ENCODE data around the gene WDR70.
"Not testable (repeated sequence)": the region's sequence is repeated elsewhere in the genome, so short reads cannot be mapped to it uniquely, and the experiment has no call there.

The WDR70 gene

DNA sequence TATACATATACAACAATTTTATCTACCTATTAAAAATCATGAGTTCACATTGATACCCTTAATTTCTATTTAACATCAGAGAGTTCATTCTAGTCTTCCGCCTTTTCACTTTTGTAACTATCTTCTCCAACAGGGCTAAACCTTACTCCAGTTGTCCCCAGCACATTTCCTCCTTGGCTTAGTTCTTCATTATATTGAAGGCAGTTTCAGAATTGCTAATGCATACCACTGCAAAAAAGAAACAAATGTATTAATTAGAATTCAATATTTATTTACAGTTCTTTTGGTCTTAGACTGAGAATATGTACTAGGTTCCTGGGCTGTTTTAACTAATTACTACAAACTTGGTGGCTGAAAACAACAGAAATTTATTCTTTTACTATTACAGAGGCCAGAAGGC, 132.5 kb downstream of the WDR70 start:
- H3K4me3 ChIP-seq (ENCODE audit: low read depth, low read length), result no peak overlapping the region
- TF ChIP-seq, protein P1, sequence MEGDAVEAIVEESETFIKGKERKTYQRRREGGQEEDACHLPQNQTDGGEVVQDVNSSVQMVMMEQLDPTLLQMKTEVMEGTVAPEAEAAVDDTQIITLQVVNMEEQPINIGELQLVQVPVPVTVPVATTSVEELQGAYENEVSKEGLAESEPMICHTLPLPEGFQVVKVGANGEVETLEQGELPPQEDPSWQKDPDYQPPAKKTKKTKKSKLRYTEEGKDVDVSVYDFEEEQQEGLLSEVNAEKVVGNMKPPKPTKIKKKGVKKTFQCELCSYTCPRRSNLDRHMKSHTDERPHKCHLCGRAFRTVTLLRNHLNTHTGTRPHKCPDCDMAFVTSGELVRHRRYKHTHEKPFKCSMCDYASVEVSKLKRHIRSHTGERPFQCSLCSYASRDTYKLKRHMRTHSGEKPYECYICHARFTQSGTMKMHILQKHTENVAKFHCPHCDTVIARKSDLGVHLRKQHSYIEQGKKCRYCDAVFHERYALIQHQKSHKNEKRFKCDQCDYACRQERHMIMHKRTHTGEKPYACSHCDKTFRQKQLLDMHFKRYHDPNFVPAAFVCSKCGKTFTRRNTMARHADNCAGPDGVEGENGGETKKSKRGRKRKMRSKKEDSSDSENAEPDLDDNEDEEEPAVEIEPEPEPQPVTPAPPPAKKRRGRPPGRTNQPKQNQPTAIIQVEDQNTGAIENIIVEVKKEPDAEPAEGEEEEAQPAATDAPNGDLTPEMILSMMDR (conservative IDR thresholded peaks at IDR 0.05; ENCODE audit: low read depth, low read length), result no peak
- DNase-seq (ENCODE audit: low read depth), result no peak

DNA sequence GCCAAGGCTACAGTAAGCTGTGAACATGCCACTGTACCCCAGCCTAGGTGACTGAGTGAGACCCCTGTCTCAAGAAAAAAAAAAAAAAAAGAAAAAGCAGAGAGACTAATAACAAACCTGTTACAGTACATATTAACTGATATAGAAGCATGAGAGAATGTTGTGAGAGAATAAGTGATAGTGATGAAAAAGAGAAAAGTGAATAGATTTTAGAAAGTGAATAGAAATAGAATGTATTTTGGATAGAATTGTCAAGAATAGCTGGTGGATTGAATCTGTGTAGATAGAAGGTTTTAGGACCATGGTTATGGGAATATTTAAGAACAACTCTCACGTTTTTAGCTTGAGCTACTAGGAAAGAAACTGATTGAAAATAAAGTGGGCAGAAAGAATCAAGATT, 135.8 kb downstream of the WDR70 start:
- DNase-seq (ENCODE audit: low read depth), result no peak
- TF ChIP-seq, protein P1 (conservative IDR thresholded peaks at IDR 0.05; ENCODE audit: low read depth, low read length), result no peak

DNA sequence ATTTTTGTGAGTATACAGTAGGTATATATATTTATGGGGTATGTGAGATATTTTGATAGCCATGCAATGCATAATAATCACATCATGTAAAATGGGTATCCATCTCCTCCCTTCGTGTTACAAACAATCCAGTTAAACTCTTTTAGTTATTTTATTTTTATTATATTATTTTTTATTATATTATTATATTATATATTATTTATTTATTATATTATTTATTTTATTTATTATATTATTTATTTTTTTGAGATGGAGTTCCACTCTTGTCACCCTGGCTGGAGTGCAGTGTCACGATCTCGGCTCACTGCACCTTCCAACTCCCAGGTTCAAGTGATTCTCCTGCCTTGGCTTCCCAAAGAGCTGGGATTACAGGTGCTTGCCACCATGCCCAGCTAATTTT, 138.6 kb downstream of the WDR70 start:
- TF ChIP-seq, protein P1 (conservative IDR thresholded peaks at IDR 0.05; ENCODE audit: low read depth, low read length), result no peak
- no peak for DNase-seq (ENCODE audit: low read depth)
- no peak overlapping the region for H3K4me3 ChIP-seq (ENCODE audit: low read depth, low read length)

More for the DNA sequence above, 135.8 kb downstream of the WDR70 start:
- H3K4me3 ChIP-seq (ENCODE audit: low read depth, low read length), result no peak overlapping the region

DNA sequence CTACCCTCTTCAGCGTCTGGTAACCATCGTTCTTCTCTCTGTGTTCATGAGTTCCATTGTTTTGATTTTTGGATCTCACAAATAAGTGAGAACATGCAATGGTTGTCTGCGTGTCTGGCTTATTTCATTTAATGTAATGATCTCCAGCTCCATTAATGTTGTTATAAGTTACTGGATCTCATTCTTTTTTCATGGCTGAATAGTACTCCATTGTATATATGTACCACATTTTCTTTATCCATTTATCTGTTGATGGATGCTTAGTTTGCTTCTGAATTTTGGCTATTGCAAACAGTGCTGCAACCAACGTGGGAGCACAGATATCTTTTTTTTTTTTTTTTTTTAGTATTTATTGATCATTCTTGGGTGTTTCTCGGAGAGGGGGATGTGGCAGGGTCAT, 139.2 kb downstream of the WDR70 start:
- not testable (repeated sequence) for H3K4me3 ChIP-seq (ENCODE audit: low read depth, low read length); DNase-seq (ENCODE audit: low read depth)

DNA sequence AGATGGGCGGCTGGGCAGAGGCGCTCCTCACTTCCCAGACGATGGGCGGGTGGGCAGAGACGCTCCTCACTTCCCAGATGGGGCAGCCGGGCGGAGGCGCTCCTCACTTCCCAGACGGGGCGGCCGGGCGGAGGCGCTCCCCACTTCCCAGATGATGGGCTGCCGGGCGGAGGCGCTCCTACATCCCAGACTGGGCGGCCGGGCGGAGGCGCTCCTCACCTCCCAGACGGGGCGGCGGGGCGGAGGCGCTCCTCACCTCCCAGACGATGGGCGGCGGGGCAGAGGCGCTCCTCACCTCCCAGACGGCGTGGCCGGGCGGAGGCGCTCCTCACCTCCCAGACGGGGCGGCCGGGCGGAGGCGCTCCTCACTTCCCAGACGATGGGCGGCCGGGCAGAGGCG, 140.2 kb downstream of the WDR70 start:
- TF ChIP-seq, protein P1 (conservative IDR thresholded peaks at IDR 0.05; ENCODE audit: low read depth, low read length), result no peak
- no peak for DNase-seq (ENCODE audit: low read depth)
- H3K4me3 ChIP-seq (ENCODE audit: low read depth, low read length), result no peak overlapping the region

DNA sequence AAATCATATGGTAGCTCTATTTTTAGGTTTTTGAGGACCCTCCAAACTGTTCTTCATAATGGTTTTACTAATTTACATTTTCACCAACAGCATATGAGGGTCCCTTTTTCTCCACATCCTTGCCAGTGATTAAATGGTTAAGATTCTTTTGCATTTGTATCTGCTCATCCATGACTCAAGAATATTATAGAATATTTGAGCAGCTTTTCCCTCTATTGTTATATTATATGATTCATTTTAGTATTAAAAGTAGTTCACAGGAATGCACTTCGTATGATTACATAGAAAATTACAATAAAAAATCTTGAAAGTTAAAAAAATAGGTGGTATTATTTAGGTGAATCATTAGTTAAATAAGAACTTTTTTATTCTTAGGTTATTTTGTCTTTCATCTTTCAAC, 140.7 kb downstream of the WDR70 start:
- TF ChIP-seq, protein P1 (conservative IDR thresholded peaks at IDR 0.05; ENCODE audit: low read depth, low read length), result no peak
- no peak overlapping the region for H3K4me3 ChIP-seq (ENCODE audit: low read depth, low read length)
- DNase-seq (ENCODE audit: low read depth), result no peak

DNA sequence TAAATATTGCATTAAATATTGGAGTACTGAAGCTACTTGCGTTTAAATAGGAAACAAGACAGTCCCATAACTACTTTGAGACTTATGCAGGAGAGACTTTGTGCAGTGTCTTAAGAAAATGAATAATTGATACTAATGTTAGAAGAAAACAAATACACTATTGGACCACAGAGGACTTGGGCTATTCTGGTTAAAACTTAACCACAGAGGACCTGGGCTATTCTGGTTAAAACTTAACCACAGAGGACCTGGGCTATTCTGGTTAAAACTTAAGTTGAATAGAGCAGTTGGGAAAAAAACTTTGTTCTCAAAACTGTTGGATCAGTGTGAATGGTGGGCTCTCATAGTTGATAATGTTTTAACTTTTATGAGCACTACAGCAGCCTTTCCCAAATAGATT, 141.7 kb downstream of the WDR70 start:
- TF ChIP-seq, protein P1 (conservative IDR thresholded peaks at IDR 0.05; ENCODE audit: low read depth, low read length), result no peak
- H3K4me3 ChIP-seq (ENCODE audit: low read depth, low read length), result no peak overlapping the region
- DNase-seq (ENCODE audit: low read depth), result no peak
